Cardiac muscle cell (in vitro differentiated cells and primary cell): ENCODE measurements around the gene ACSBG1. TPM values are rescaled to one million over a fixed set of nuclear protein-coding genes. Genes with fewer than 3 reads are reported as not detected.

Experiments
- DNase-seq, 2 donors: peaks; one replicate each; pipeline versions ENCODE4 v3.0.0 to v3.0.0-alpha.2; 2010 to 2017; ENCODE audit warnings: low read depth in 1 of 2, low spot score in 1 of 2
- H3K27ac ChIP-seq: fragments of 200-600 bp; sonication (generic); 2 replicates; pipeline ENCODE4 v1.5.1; 2016
- H3K27me3 ChIP-seq: fragments of 200-600 bp; sonication (generic); 2 replicates; pipeline ENCODE4 v1.6.0; 2016; ENCODE audit warnings: control low read depth
- H3K36me3 ChIP-seq: fragments of 200-600 bp; sonication (generic); 2 replicates; pipeline ENCODE4 v1.5.1; 2016; ENCODE audit warnings: control low read depth
- H3K4me1 ChIP-seq: fragments of 200-600 bp; sonication (generic); 2 replicates; pipeline ENCODE4 v1.8.1; 2017; ENCODE audit warnings: low read depth, mild to moderate bottlenecking, mixed run types
- H3K4me3 ChIP-seq: fragments of 200-600 bp; sonication (generic); 2 replicates; pipeline ENCODE4 v1.5.1; 2016; ENCODE audit warnings: mild to moderate bottlenecking
- H3K9me3 ChIP-seq: fragments of 200-600 bp; sonication (generic); 2 replicates; pipeline ENCODE4 v1.5.1; 2017; ENCODE audit warnings: low read depth, mild to moderate bottlenecking, control low read depth
- polyA plus RNA-seq: library from polyadenylated mRNA; unstranded; fragments of >200 nt; fragmentation: Nextera tagmentation; extraction: Ambion mirVana; gene quantifications from 2 replicates; pipeline ENCODE4 v1.2.1, GENCODE V29; 2016
- total RNA-seq: library from RNA; depleted of rRNA; stranded (reverse); fragments of >200 nt; gene quantifications from 2 replicates; pipeline ENCODE4 v1.2.3, GENCODE V29; 2016
- TF ChIP-seq, protein P1 (sequence below): IDR thresholded peaks from 2 replicates; pipeline ENCODE4 v1.5.1; 2012; ENCODE audit warnings: low read depth, mild to moderate bottlenecking, low read length

The ACSBG1 gene, protein sequence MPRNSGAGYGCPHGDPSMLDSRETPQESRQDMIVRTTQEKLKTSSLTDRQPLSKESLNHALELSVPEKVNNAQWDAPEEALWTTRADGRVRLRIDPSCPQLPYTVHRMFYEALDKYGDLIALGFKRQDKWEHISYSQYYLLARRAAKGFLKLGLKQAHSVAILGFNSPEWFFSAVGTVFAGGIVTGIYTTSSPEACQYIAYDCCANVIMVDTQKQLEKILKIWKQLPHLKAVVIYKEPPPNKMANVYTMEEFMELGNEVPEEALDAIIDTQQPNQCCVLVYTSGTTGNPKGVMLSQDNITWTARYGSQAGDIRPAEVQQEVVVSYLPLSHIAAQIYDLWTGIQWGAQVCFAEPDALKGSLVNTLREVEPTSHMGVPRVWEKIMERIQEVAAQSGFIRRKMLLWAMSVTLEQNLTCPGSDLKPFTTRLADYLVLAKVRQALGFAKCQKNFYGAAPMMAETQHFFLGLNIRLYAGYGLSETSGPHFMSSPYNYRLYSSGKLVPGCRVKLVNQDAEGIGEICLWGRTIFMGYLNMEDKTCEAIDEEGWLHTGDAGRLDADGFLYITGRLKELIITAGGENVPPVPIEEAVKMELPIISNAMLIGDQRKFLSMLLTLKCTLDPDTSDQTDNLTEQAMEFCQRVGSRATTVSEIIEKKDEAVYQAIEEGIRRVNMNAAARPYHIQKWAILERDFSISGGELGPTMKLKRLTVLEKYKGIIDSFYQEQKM
- total RNA-seq (0.24 and 1.6 TPM in 2 replicates), polyA plus RNA-seq (0.12 and 0.13 TPM in 2 replicates)

DNA sequence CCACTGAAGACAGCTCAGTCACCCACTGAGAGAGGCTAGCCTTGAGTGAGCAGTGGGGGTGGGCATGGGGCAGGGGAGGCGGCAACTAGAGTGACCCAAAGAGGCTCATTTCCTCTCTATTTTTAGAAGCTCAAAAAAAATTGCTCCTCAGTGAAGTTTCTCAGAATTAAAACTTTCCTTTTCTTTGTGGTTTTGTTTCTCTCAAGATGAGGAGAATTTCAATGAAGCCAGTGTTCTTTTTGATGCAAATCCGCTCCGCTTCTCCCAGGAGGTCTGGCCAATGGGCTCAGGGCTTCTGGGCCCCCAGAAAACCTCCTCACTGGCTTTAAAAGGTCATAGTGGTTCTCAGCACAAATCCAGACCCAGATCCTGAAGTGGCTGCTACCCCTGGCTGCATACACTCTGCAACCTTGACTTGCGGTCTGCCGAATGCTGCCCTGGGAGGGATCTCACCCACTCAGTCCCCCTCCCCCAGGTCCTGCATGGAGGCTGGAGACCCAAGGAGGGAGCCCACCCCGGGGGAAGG, at the start of gene ACSBG1:
Gene ACSBG1 (minus strand): TSS at position 51 of the 526 bp plus-strand sequence. CDS start 64 bp downstream, outside the sequence.
- TF ChIP-seq, protein P1, sequence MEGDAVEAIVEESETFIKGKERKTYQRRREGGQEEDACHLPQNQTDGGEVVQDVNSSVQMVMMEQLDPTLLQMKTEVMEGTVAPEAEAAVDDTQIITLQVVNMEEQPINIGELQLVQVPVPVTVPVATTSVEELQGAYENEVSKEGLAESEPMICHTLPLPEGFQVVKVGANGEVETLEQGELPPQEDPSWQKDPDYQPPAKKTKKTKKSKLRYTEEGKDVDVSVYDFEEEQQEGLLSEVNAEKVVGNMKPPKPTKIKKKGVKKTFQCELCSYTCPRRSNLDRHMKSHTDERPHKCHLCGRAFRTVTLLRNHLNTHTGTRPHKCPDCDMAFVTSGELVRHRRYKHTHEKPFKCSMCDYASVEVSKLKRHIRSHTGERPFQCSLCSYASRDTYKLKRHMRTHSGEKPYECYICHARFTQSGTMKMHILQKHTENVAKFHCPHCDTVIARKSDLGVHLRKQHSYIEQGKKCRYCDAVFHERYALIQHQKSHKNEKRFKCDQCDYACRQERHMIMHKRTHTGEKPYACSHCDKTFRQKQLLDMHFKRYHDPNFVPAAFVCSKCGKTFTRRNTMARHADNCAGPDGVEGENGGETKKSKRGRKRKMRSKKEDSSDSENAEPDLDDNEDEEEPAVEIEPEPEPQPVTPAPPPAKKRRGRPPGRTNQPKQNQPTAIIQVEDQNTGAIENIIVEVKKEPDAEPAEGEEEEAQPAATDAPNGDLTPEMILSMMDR, result no peak
- Histone ChIP-seq H3K27ac (no peak within 1 kb of the TSS), H3K36me3 (no peaks in the 10 kb centered on the region), H3K27me3 (no peaks in the 10 kb centered on the region), H3K4me3 (no peak within 1 kb of the TSS), H3K9me3 (no peaks in the 10 kb centered on the region), H3K4me1 (no peaks in the 10 kb centered on the region)
- DNase-seq, result no peak

DNA sequence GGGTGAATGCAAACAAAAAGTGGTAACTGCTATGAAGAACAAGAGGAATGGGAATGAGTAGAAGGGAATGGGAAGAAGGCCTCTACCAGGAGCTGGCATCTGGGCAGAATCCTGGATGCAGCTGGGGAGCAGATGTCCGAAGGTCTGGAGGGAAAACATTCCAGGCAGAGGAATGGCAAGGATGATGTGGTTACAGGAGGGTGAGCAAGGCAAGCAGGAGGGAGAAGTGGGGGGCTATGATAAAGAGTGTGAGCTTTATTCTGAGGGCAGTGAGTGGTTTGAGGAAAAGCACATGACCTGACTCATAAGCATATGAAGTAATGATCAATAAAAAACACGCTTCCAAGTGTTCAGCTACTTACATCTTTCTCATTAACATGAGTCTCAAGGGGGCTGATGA, 48.0 kb upstream of the ACSBG1 start:
- Histone ChIP-seq H3K4me1 (no peaks in the 10 kb centered on the region), H3K36me3 (peaks cover 12% of the 10 kb centered on the region), H3K27ac (no peak overlapping the region), H3K4me3 (no peak overlapping the region), H3K9me3 (no peaks in the 10 kb centered on the region), H3K27me3 (no peaks in the 10 kb centered on the region)
- TF ChIP-seq, protein P1, result no peak
- DNase-seq, result no peak

DNA sequence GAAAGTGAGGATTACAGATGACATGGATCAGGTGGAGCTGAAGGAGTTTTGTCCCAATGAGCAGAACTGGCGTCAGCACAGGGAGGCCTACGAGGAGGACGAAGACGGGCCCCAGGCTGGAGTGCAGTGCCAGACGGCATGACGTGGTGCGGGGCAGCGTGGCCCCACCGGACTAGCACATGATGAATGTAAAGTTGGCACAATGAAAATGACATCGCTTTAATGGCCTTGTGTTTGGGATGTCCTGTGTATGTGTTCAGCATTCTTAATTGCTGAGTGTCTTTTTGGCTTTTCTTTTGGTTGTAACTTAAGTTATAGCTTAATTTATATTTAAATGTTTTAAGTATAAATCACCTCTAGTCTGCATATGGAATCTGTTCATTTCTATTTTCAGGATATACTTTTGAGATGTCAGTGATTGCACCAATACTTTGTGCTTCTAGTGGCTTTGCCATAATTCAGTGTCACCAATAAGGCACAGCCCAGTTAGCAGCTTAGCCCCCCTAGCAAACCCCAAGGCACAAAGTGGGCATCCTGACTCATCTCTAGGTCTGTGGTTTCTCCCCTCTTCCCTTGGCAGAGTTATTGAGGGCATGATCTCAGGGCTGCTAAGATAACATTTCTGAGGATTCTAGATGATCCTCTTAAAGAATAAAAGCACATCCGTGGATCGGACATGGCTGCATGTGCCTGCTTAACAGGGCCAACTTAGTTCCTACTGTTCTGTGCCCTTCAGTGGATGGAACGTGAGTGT, 46.1 kb upstream of the ACSBG1 start:
- no peaks in the 10 kb centered on the region for H3K4me1 ChIP-seq
- no peak overlapping the region for H3K27ac ChIP-seq
- TF ChIP-seq, protein P1, result no peak
- H3K9me3 ChIP-seq, result no peaks in the 10 kb centered on the region
- no peak overlapping the region for H3K4me3 ChIP-seq
- H3K36me3 ChIP-seq, result peaks cover 3% of the 10 kb centered on the region
- H3K27me3 ChIP-seq, result no peaks in the 10 kb centered on the region
- DNase-seq, result no peak

DNA sequence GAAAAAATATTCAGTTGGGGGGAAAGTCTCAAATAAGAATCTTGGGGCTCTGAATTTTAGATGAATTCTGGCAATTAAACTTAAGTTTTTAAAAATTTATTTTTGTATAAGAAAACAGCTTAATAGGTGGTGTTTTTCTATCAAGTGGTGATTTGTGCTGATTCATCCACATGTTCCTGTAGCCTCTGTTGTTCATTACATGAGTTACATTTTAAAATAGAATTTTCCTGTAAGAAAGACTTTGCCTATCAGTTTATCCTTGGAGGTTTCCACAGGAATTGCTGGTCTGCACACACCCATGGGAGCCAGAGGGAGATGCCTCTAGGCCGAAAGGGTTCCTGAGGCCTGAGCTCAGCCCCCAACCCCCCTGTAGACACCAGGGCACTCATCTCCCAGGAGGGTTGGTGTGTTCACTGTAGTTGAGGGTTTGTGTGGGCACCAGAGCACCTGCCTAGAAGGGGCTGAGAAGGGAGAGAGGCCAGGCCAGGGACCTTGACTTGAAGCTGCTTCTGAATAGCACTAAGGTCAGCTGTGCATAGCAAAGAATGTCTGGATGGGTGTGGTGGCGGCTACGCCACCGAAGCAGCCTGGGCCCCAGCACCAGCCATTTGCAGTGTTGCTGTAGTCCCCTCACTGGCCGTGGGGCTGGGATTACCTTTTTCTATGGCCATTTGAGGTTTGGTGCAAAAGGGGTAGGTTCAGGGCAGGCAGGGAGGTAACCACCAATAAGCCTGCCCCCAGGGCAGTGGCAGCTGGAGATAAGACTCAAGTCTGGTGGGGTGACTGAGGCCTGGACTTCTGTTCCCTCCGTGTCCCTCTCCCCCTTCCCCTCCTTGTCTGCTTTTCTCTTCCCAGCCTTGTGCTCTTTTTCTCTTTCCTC, 41.9 kb upstream of the ACSBG1 start:
- H3K27ac ChIP-seq, result no peak overlapping the region
- no peaks in the 10 kb centered on the region for H3K4me1 ChIP-seq
- H3K36me3 ChIP-seq, result no peaks in the 10 kb centered on the region
- TF ChIP-seq, protein P1, result no peak
- no peaks in the 10 kb centered on the region for H3K27me3 ChIP-seq
- H3K9me3 ChIP-seq, result no peaks in the 10 kb centered on the region
- no peak overlapping the region for H3K4me3 ChIP-seq
- no peak for DNase-seq

DNA sequence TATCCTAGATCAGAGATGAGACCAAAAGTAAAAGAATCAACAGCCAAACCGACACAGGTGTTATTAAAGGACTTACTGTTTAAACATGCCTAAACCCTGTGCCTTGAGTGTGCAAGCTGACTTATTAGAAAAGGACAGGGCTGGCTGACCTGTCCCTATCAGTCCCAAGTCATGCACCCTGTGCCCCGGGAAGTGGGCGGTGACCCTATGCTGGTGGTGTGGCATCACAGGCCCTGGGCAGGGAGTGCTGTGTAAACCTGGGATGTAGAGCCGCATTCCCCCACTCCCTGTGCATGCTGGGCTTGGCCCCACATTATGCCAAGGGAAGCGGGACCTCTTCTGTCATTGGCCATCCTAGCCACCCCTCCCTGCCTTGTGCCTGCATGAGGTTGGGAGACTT, 40.6 kb upstream of the ACSBG1 start:
- no peak for DNase-seq
- TF ChIP-seq, protein P1, result no peak
- H3K27me3 ChIP-seq, result no peaks in the 10 kb centered on the region
- no peaks in the 10 kb centered on the region for H3K4me1 ChIP-seq
- no peak overlapping the region for H3K27ac ChIP-seq
- H3K4me3 ChIP-seq, result no peak overlapping the region
- no peaks in the 10 kb centered on the region for H3K9me3 ChIP-seq
- H3K36me3 ChIP-seq, result no peaks in the 10 kb centered on the region
